Mammary epithelial cell (primary cell): ENCODE measurements around the gene CLC.

Experiments used
- CTCF ChIP-seq, 2 donors: IDR thresholded peaks in 1 of 2; conservative IDR thresholded peaks in 1 of 2; 2 replicates each; pipeline ENCODE4 v1.5.1; 2011 to 2012; ENCODE audit warnings: inconsistent platforms in 2 of 2, low read length in 2 of 2, mild to moderate bottlenecking in 2 of 2, control low read depth in 1 of 2, low read depth in 1 of 2; ENCODE audit not compliant: insufficient read depth in 1 of 2; ENCODE audit errors: extremely low read depth in 1 of 2
- EZH2 ChIP-seq: IDR thresholded peaks from 2 replicates; pipeline ENCODE4 v1.6.1; 2012; ENCODE audit warnings: low read length, inconsistent platforms, borderline replicate concordance

DNA sequence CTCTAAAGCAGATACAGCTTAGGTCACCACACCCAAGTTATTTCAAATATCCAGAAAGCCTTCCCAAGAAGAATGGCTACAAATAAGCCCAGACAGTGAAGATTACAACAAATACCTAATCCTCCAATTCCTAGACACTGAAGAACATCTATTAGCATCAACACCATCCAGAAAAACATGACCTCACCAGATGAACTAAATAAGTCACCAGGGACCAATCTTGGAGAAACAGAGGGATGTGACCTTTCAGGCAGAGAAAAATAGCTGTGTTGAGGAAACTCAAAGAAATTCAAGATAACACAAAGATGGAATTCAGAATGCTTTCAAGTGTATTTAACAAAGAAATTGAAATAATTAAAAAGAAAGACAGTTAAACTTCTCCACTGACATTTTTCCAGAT, 15.0 kb upstream of the CLC start:
- TF ChIP-seq CTCF (conservative IDR thresholded peaks at IDR 0.05 in 1 of 2, IDR thresholded peaks at IDR 0.05 in 1 of 2; ENCODE audit: extremely low read depth in 1 of 2, insufficient read depth in 1 of 2, low read depth in 1 of 2, low read length in 2 of 2) (no peak), EZH2 (no peak)
